Immature natural killer cell (primary cell): ENCODE data around the gene NTNG2. TPM values are rescaled to one million over a fixed set of nuclear protein-coding genes. Genes with fewer than 3 reads are reported as not detected.

Experiments used
- DNase-seq, 3 donors: peaks; one replicate each; pipeline ENCODE4 v3.0.0; 2022; ENCODE audit warnings: mixed read lengths in 1 of 3
- H3K27ac Mint-ChIP-seq, 6 donors: one replicate each; pipeline ENCODE4 v1.8.0; 2020; ENCODE audit warnings: mixed read lengths in 6 of 6, mild to moderate bottlenecking in 5 of 6, inconsistent platforms in 4 of 6, moderate library complexity in 3 of 6
- H3K27me3 Mint-ChIP-seq, 3 donors: one replicate each; pipeline ENCODE4 v1.8.0; 2020 to 2021; ENCODE audit warnings: low read depth in 3 of 3, mild to moderate bottlenecking in 3 of 3, mixed read lengths in 3 of 3, moderate library complexity in 3 of 3, inconsistent platforms in 1 of 3
- H3K36me3 Mint-ChIP-seq, 3 donors: one replicate each; pipeline ENCODE4 v1.8.0; 2020; ENCODE audit warnings: mixed read lengths in 3 of 3, inconsistent platforms in 2 of 3, mild to moderate bottlenecking in 2 of 3
- H3K4me1 Mint-ChIP-seq, 2 donors: one replicate each; pipeline ENCODE4 v1.8.0; 2020; ENCODE audit warnings: inconsistent platforms in 2 of 2, mild to moderate bottlenecking in 2 of 2, mixed read lengths in 2 of 2, moderate library complexity in 1 of 2
- H3K4me3 Mint-ChIP-seq, 5 donors: one replicate each; pipeline ENCODE4 v1.8.0; 2020; ENCODE audit warnings: mild to moderate bottlenecking in 5 of 5, mixed read lengths in 5 of 5, inconsistent platforms in 3 of 5, moderate library complexity in 3 of 5
- H3K9me3 Mint-ChIP-seq, 6 donors: one replicate each; pipeline ENCODE4 v1.8.0; 2020; ENCODE audit warnings: mild to moderate bottlenecking in 6 of 6, mixed read lengths in 6 of 6, inconsistent platforms in 4 of 6, moderate library complexity in 3 of 6
- polyA plus RNA-seq, 3 donors: library from polyadenylated mRNA; unstranded; fragments of 300-500 nt; fragmentation: Illumina TruSeq; gene quantifications; one replicate each; pipeline ENCODE4 v1.2.3, GENCODE V29; 2021

Gene NTNG2
- polyA plus RNA-seq, 3 donors from 2014 or later = 0.27 to 0.94 (median 0.62) TPM

- DNase-seq = no peak
- Mint-ChIP-seq H3K27me3 (peaks cover 8 to 15% (median 9%) of the 10 kb centered on the region in 3 donors), H3K4me1 (peaks cover 5 to 18% of the 10 kb centered on the region in 2 donors), H3K36me3 (peaks cover under 1 to 3% (median under 1%) of the 10 kb centered on the region in 3 donors), H3K4me3 (no peak overlapping the region), H3K27ac (no peak overlapping the region), H3K9me3 (no peaks in the 10 kb centered on the region)
Observed at GRCh38 chr9:132168347-132168746, 6.5 kb downstream of the NTNG2 start.

- H3K4me3 Mint-ChIP-seq = no peak overlapping the region
- no peak for DNase-seq
- H3K27ac Mint-ChIP-seq = no peak overlapping the region
- peaks cover 5 to 7% (median 6%) of the 10 kb centered on the region in 3 donors for H3K36me3 Mint-ChIP-seq
- H3K27me3 Mint-ChIP-seq = peaks cover 9 to 13% (median 11%) of the 10 kb centered on the region in 3 donors
- H3K4me1 Mint-ChIP-seq = peaks cover 2 to 14% of the 10 kb centered on the region in 2 donors
- no peaks in the 10 kb centered on the region for H3K9me3 Mint-ChIP-seq
Observed at GRCh38 chr9:132168851-132169250, 7.0 kb downstream of the NTNG2 start.

- Mint-ChIP-seq H3K27ac (no peak overlapping the region), H3K27me3 (peaks cover 7 to 11% (median 9%) of the 10 kb centered on the region in 3 donors), H3K9me3 (no peaks in the 10 kb centered on the region), H3K4me1 (peaks cover 0 to 7% of the 10 kb centered on the region in 2 donors), H3K36me3 (peaks cover 7 to 10% (median 9%) of the 10 kb centered on the region in 3 donors), H3K4me3 (no peak overlapping the region)
- peak; percentile 48 to 57 (median 52) for DNase-seq
Observed at GRCh38 chr9:132169672-132170392, 8.0 kb downstream of the NTNG2 start.

GRCh38 chr9:132171702-132172101, 9.8 kb downstream of the NTNG2 start:
- Mint-ChIP-seq H3K4me1 (peaks cover 0 to 4% of the 10 kb centered on the region in 2 donors), H3K27me3 (peaks cover 2 to 6% (median 5%) of the 10 kb centered on the region in 3 donors), H3K9me3 (no peaks in the 10 kb centered on the region), H3K4me3 (no peak overlapping the region), H3K36me3 (peaks cover 7 to 10% (median 9%) of the 10 kb centered on the region in 3 donors), H3K27ac (no peak overlapping the region)
- DNase-seq = no peak

- Mint-ChIP-seq H3K4me3 (no peak overlapping the region), H3K27ac (no peak overlapping the region), H3K27me3 (peaks cover 2 to 8% (median 5%) of the 10 kb centered on the region in 3 donors), H3K9me3 (no peaks in the 10 kb centered on the region), H3K36me3 (peaks cover 7 to 10% (median 9%) of the 10 kb centered on the region in 3 donors), H3K4me1 (peaks cover 0 to 4% of the 10 kb centered on the region in 2 donors)
- DNase-seq = no peak
Observed at GRCh38 chr9:132172185-132172584, 10.3 kb downstream of the NTNG2 start.

- H3K4me1 Mint-ChIP-seq = no peaks in the 10 kb centered on the region
- H3K27me3 Mint-ChIP-seq = peaks cover 2 to 8% (median 5%) of the 10 kb centered on the region in 3 donors
- no peak overlapping the region for H3K27ac Mint-ChIP-seq
- H3K4me3 Mint-ChIP-seq = no peak overlapping the region
- no peak for DNase-seq
- H3K9me3 Mint-ChIP-seq = no peaks in the 10 kb centered on the region
- peaks cover 7 to 13% (median 9%) of the 10 kb centered on the region in 3 donors for H3K36me3 Mint-ChIP-seq
Observed at GRCh38 chr9:132175431-132175830, 13.6 kb downstream of the NTNG2 start.

GRCh38 chr9:132176338-132176737, 14.5 kb downstream of the NTNG2 start:
- H3K4me1 Mint-ChIP-seq = no peaks in the 10 kb centered on the region
- H3K4me3 Mint-ChIP-seq = no peak overlapping the region
- no peaks in the 10 kb centered on the region for H3K9me3 Mint-ChIP-seq
- H3K36me3 Mint-ChIP-seq = peaks cover 7 to 13% (median 9%) of the 10 kb centered on the region in 3 donors
- peaks cover 2 to 6% (median 5%) of the 10 kb centered on the region in 3 donors for H3K27me3 Mint-ChIP-seq
- no peak overlapping the region for H3K27ac Mint-ChIP-seq
- DNase-seq = no peak

GRCh38 chr9:132181796-132182313, 20.0 kb downstream of the NTNG2 start:
- H3K36me3 Mint-ChIP-seq = peaks cover 0 to 3% (median 0%) of the 10 kb centered on the region in 3 donors
- no peaks in the 10 kb centered on the region for H3K9me3 Mint-ChIP-seq
- H3K4me1 Mint-ChIP-seq = no peaks in the 10 kb centered on the region
- H3K4me3 Mint-ChIP-seq = no peak overlapping the region
- no peak for DNase-seq
- H3K27me3 Mint-ChIP-seq = peaks cover 0 to 2% (median 0%) of the 10 kb centered on the region in 3 donors
- H3K27ac Mint-ChIP-seq = no peak overlapping the region

GRCh38 chr9:132182314-132183091, 20.6 kb downstream of the NTNG2 start:
- Mint-ChIP-seq H3K36me3 (no peaks in the 10 kb centered on the region), H3K27ac (no peak overlapping the region), H3K4me3 (no peak overlapping the region), H3K4me1 (no peaks in the 10 kb centered on the region), H3K9me3 (no peaks in the 10 kb centered on the region), H3K27me3 (no peaks in the 10 kb centered on the region)
- DNase-seq = no peak

- H3K4me3 Mint-ChIP-seq = no peak overlapping the region
- no peaks in the 10 kb centered on the region for H3K4me1 Mint-ChIP-seq
- no peaks in the 10 kb centered on the region for H3K27me3 Mint-ChIP-seq
- no peak for DNase-seq
- no peaks in the 10 kb centered on the region for H3K9me3 Mint-ChIP-seq
- no peaks in the 10 kb centered on the region for H3K36me3 Mint-ChIP-seq
- H3K27ac Mint-ChIP-seq = no peak overlapping the region
Observed at GRCh38 chr9:132183134-132183533, 21.3 kb downstream of the NTNG2 start.

- H3K9me3 Mint-ChIP-seq = no peaks in the 10 kb centered on the region
- no peak overlapping the region for H3K4me3 Mint-ChIP-seq
- no peaks in the 10 kb centered on the region for H3K4me1 Mint-ChIP-seq
- H3K27ac Mint-ChIP-seq = no peak overlapping the region
- no peaks in the 10 kb centered on the region for H3K27me3 Mint-ChIP-seq
- no peaks in the 10 kb centered on the region for H3K36me3 Mint-ChIP-seq
- DNase-seq = no peak
Observed at GRCh38 chr9:132183715-132184114, 21.9 kb downstream of the NTNG2 start.

- H3K27me3 Mint-ChIP-seq = no peaks in the 10 kb centered on the region
- H3K36me3 Mint-ChIP-seq = no peaks in the 10 kb centered on the region
- H3K27ac Mint-ChIP-seq = no peak overlapping the region
- no peaks in the 10 kb centered on the region for H3K9me3 Mint-ChIP-seq
- H3K4me1 Mint-ChIP-seq = no peaks in the 10 kb centered on the region
- no peak overlapping the region for H3K4me3 Mint-ChIP-seq
- DNase-seq = no peak
Observed at GRCh38 chr9:132184124-132184523, 22.3 kb downstream of the NTNG2 start.

- no peaks in the 10 kb centered on the region for H3K36me3 Mint-ChIP-seq
- no peak overlapping the region for H3K27ac Mint-ChIP-seq
- no peaks in the 10 kb centered on the region for H3K27me3 Mint-ChIP-seq
- no peak for DNase-seq
- no peak overlapping the region for H3K4me3 Mint-ChIP-seq
- H3K9me3 Mint-ChIP-seq = no peaks in the 10 kb centered on the region
- no peaks in the 10 kb centered on the region for H3K4me1 Mint-ChIP-seq
Observed at GRCh38 chr9:132185073-132186009, 23.5 kb downstream of the NTNG2 start.
